ENCODE results near the gene ARID4A.

DNA sequence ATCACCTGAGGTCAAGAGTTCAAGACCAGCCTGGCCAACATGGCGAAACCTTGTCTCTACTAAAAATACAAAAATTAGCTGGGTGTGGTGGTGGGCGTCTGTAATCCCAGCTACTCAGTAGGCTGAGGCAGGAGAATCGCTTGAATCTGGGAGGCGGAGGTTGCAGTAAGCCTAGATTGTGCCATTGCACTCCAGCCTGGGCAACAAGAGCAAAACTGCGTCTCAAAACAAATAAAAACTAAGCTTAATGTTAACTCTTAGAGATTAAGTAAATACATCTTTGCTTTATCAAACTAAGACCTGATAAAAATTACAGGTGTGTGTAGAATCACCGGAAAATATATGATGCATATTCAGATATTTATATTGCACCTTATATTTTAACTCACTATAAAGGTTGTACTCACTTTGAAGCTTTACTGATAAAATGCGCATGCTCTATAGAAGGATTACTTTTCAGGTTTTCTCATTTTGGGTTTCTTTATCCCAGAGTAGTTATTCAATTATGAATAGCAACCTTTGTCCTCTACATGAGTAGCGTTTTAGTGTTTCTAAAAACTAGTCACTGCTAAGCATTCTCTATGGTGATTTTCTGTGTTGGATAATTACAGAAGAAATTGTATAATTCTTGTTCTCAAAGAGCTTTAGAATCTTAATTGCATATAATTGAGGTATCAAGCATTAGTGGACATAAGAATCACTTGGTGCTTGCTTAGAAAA is 9.4 kb downstream of the ARID4A start:
- no peak for TF ChIP-seq RAD21 (conservative IDR thresholded peaks at IDR 0.05 in 1 of 2, IDR thresholded peaks at IDR 0.05 in 1 of 2)
- TF ChIP-seq, protein P1, sequence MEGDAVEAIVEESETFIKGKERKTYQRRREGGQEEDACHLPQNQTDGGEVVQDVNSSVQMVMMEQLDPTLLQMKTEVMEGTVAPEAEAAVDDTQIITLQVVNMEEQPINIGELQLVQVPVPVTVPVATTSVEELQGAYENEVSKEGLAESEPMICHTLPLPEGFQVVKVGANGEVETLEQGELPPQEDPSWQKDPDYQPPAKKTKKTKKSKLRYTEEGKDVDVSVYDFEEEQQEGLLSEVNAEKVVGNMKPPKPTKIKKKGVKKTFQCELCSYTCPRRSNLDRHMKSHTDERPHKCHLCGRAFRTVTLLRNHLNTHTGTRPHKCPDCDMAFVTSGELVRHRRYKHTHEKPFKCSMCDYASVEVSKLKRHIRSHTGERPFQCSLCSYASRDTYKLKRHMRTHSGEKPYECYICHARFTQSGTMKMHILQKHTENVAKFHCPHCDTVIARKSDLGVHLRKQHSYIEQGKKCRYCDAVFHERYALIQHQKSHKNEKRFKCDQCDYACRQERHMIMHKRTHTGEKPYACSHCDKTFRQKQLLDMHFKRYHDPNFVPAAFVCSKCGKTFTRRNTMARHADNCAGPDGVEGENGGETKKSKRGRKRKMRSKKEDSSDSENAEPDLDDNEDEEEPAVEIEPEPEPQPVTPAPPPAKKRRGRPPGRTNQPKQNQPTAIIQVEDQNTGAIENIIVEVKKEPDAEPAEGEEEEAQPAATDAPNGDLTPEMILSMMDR (IDR thresholded peaks at IDR 0.05) = no peak
- TF ChIP-seq POLR2A (IDR thresholded peaks at IDR 0.05; ENCODE audit: low read length) = no peak
- TF ChIP-seq, protein P2, sequence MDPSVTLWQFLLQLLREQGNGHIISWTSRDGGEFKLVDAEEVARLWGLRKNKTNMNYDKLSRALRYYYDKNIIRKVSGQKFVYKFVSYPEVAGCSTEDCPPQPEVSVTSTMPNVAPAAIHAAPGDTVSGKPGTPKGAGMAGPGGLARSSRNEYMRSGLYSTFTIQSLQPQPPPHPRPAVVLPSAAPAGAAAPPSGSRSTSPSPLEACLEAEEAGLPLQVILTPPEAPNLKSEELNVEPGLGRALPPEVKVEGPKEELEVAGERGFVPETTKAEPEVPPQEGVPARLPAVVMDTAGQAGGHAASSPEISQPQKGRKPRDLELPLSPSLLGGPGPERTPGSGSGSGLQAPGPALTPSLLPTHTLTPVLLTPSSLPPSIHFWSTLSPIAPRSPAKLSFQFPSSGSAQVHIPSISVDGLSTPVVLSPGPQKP (IDR thresholded peaks at IDR 0.05; ENCODE audit: low read depth, low read length) = no peak
